HCT116 (cell line): ENCODE data around the gene BRS3. TPM values are rescaled to one million over a fixed set of nuclear protein-coding genes. Genes with fewer than 3 reads are reported as not detected.

Experiments used
- ATAC-seq: fragments of 200-7000 bp; cut with Tn5 transposase; 2 replicates; pipeline ENCODE4 v1.9.1; 2020; ENCODE audit warnings: mild to moderate bottlenecking, moderate library complexity
- BruUV-seq: library from RNA; stranded (reverse); fragments of 400-500 nt; replicated peaks from 2 replicates; lab custom pipeline; 2021; lab: Mats Ljungman, UMichigan
- CTCF ChIA-PET: fragments of 300-600 bp; sonication (Branson Sonifier 250); formaldehyde crosslinking; loops from one replicate; lab custom pipeline; 2021; ENCODE audit warnings: antibody characterized with exemption; lab: Charles Lee
- POLR2A ChIA-PET: fragments of 300-600, 350-600 bp; sonication (Branson Sonifier 250); formaldehyde crosslinking; loops from one replicate; lab custom pipeline; 2021; ENCODE audit warnings: antibody characterized with exemption; lab: Charles Lee
- RAD21 ChIA-PET, 2 experiments: fragments of 300-600 bp; sonication (Branson Sonifier 250); formaldehyde crosslinking; loops; one replicate each; lab custom pipeline; 2023; ENCODE audit warnings: low total read pairs in 2 of 2; ENCODE audit not compliant: uncharacterized antibody in 2 of 2, unreplicated experiment in 2 of 2, low non-redundant PET in 1 of 2; lab: Charles Lee
- DNase-seq: peaks from one replicate; pipeline ENCODE4 v3.0.0-alpha.2; 2010; ENCODE audit warnings: low read depth, low spot score
- H2AFZ ChIP-seq: fragments of 200-600 bp; shearing (Covaris generic), sonication (generic); 2 replicates; pipeline ENCODE4 v1.6.1; 2017; ENCODE audit warnings: low read depth, mixed run types, mixed read lengths, antibody characterized with exemption, low read length; ENCODE audit not compliant: poor library complexity, severe bottlenecking
- H3K27ac ChIP-seq: 2 replicates; pipeline ENCODE4 v1.5.1; 2012; ENCODE audit warnings: low read depth, low read length
- H3K27me3 ChIP-seq: fragments of 200-600 bp; sonication (generic); 2 replicates; pipeline ENCODE4 v1.6.1; 2016; ENCODE audit warnings: mixed run types, low read length, mixed read lengths; ENCODE audit not compliant: insufficient read depth
- H3K36me3 ChIP-seq, 2 experiments: fragments of 200-500 bp in 1 of 2; fragments of 200-600 bp in 1 of 2; sonication (Bioruptor generic) in 1 of 2; sonication (generic) in 1 of 2; 2 replicates each; pipeline versions ENCODE4 v1.5.1 to v1.6.1; 2014 to 2016; ENCODE audit warnings: low read length in 2 of 2, inconsistent platforms in 1 of 2, mixed read lengths in 1 of 2, mixed run types in 1 of 2; ENCODE audit not compliant: insufficient read depth in 2 of 2, control insufficient read depth in 1 of 2
- H3K4me1 ChIP-seq, 2 experiments: fragments of 200-600 bp in 1 of 2; sonication (generic) in 1 of 2; 2 replicates each; pipeline versions ENCODE4 v1.5.1 to v1.6.1; 2012 to 2017; ENCODE audit warnings: low read length in 2 of 2, inconsistent platforms in 1 of 2, mild to moderate bottlenecking in 1 of 2, mixed read lengths in 1 of 2, mixed run types in 1 of 2, moderate library complexity in 1 of 2; ENCODE audit not compliant: insufficient read depth in 2 of 2, control insufficient read depth in 1 of 2
- H3K4me2 ChIP-seq: fragments of 200-600 bp; sonication (generic); 2 replicates; pipeline ENCODE4 v1.6.1; 2017; ENCODE audit warnings: mixed run types, low read length, mixed read lengths
- H3K4me3 ChIP-seq, 2 experiments: fragments of 200-600 bp in 1 of 2; sonication (generic) in 1 of 2; replicated peaks in 1 of 2; 2 replicates each; pipeline ENCODE4 v1.5.1; 2011 to 2016; ENCODE audit warnings: low read length in 2 of 2, control low read depth in 1 of 2, low read depth in 1 of 2, mild to moderate bottlenecking in 1 of 2, mixed read lengths in 1 of 2, mixed run types in 1 of 2
- H3K79me2 ChIP-seq: fragments of 200-600 bp; sonication (generic); 2 replicates; pipeline ENCODE4 v1.6.1; 2017; ENCODE audit warnings: mild to moderate bottlenecking, mixed run types, low read length, moderate library complexity, mixed read lengths; ENCODE audit not compliant: insufficient read depth
- H3K9ac ChIP-seq: fragments of 200-600 bp; sonication (generic); 2 replicates; pipeline ENCODE4 v1.6.1; 2016; ENCODE audit warnings: low read length, mixed read lengths
- H3K9me2 ChIP-seq: fragments of 200-600 bp; sonication (generic), shearing (Covaris generic); 2 replicates; pipeline ENCODE4 v1.6.1; 2017; ENCODE audit warnings: mixed run types, mild to moderate bottlenecking, moderate library complexity; ENCODE audit not compliant: insufficient read depth
- H3K9me3 ChIP-seq, 2 experiments: fragments of 200-500 bp in 1 of 2; fragments of 200-600 bp in 1 of 2; sonication (Bioruptor generic) in 1 of 2; sonication (generic) in 1 of 2; 2 replicates each; pipeline ENCODE4 v1.6.1; 2014 to 2017; ENCODE audit warnings: low read length in 2 of 2, mixed read lengths in 2 of 2, inconsistent platforms in 1 of 2, low read depth in 1 of 2, mild to moderate bottlenecking in 1 of 2, mixed run types in 1 of 2, moderate library complexity in 1 of 2; ENCODE audit not compliant: control insufficient read depth in 1 of 2, insufficient read depth in 1 of 2
- H4K20me1 ChIP-seq: fragments of 200-600 bp; sonication (generic), shearing (Covaris generic); 2 replicates; pipeline ENCODE4 v1.6.1; 2017; ENCODE audit warnings: mixed run types, mild to moderate bottlenecking, moderate library complexity; ENCODE audit not compliant: insufficient read depth
- CEBPB ChIP-seq: IDR thresholded peaks from 2 replicates; pipeline ENCODE4 v1.6.1; 2012; ENCODE audit warnings: low read depth
- ELF1 ChIP-seq: IDR thresholded peaks from 2 replicates; pipeline ENCODE4 v1.6.1; 2012; ENCODE audit warnings: low read depth, borderline replicate concordance
- EZH2phosphoT487 ChIP-seq: fragments of 200-600 bp; IDR thresholded peaks from 2 replicates; pipeline ENCODE4 v1.6.1; 2018; ENCODE audit warnings: antibody characterized with exemption, borderline replicate concordance
- FOSL1 ChIP-seq: IDR thresholded peaks from 2 replicates; pipeline ENCODE4 v1.6.1; 2012; ENCODE audit warnings: low read depth
- JUND ChIP-seq: IDR thresholded peaks from 2 replicates; pipeline ENCODE4 v1.6.1; 2012
- MAX ChIP-seq: IDR thresholded peaks from 2 replicates; pipeline ENCODE4 v1.6.1; 2012
- POLR2AphosphoS5 ChIP-seq: IDR thresholded peaks from 2 replicates; pipeline ENCODE4 v1.6.1; 2011; ENCODE audit warnings: mild to moderate bottlenecking, low read depth, low read length, moderate library complexity
- TCF7L2 ChIP-seq: IDR thresholded peaks from 2 replicates; pipeline ENCODE4 v1.7.0; 2011; ENCODE audit warnings: borderline replicate concordance, inconsistent platforms; ENCODE audit not compliant: insufficient read depth, insufficient read length; ENCODE audit errors: extremely low read depth
- YY1 ChIP-seq: IDR thresholded peaks from 2 replicates; pipeline ENCODE4 v1.6.1; 2011; ENCODE audit warnings: low read length, low read depth, moderate library complexity, mild to moderate bottlenecking; ENCODE audit not compliant: insufficient replicate concordance; ENCODE audit errors: extremely low read depth
- ZFX ChIP-seq: fragments of 450-650 bp; IDR thresholded peaks from 2 replicates; pipeline ENCODE4 v1.6.1; 2017
- intact Hi-C: fragments of 100-400 bp; cut with micrococcal nuclease; formaldehyde crosslinking; loops from 2 replicates; pipeline ENCODE4 v1.10.0; 2022
- total RNA-seq: library from RNA; stranded (reverse); gene quantifications from one replicate; pipeline ENCODE4 v1.2.1, GENCODE V29; 2021; ENCODE audit not compliant: unreplicated experiment

BRS3 gene
- total RNA-seq, 1 experiment from 2014 or later, result not detected

DNA sequence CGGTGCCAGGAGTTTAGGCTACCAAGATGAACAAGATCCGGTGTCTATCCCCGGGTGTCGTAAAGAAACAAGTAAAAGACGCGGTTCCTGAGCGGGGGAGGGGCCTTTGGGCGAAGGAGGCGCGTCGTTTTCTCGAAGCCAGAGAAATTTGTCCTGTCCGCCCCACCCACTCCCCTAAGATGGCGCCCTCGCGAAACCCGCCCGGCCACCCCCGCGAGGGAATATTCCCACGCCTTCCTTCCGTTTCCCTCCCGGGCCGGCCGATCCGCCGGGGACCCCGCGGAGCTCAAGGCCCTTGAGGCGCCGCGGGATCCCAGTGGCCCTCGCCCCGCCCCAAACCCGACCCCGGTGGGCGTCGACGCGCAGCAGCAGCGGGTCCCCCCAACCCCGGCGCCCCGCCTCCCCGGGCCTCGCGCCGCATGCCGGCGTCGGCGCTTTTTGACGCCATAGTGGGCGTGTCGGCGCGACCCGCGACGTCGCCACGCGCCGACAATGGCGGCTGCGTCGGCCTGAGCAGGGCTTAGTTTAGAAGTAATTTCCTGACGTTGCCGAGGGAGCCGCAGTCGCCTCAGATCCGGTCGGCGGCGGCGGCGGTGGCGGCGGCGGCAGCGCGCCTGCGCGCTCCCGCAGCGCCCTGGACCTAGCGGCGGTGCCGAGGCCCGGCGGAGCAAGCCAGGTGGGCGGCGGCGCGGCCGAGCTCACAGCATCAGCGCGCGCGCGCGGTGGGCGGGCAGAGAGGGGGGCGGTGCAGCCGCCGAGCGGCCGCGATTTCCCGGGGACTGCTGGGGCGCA lies 9.2 kb downstream of the BRS3 start (continued):
- no peak for TF ChIP-seq CEBPB
- TF ChIP-seq ELF1, result no peak
- peak; percentile 65 for TF ChIP-seq MAX
- no peak for TF ChIP-seq EZH2phosphoT487

GRCh38 chrX:136497556-136498052 lies 9.9 kb downstream of the BRS3 start, which contains the start of gene HTATSF1:
Gene HTATSF1, plus strand, starts transcription at chrX:136497592. Its CDS starts 93 bp downstream, at chrX:136497685.
- ChIA-PET POLR2A (interaction anchor here (0.6 kb wide), 1 partner anchor 283 kb away, joined by 5 read pairs; no protein-coding TSS in a partner anchor), RAD21 (no interaction called here), CTCF (no interaction called here)
- no peak for DNase-seq
- H3K9me2 ChIP-seq, result no peaks in the 10 kb centered on the region
- peaks cover 3 to 15% of the 10 kb centered on the region in 2 experiments; a peak in 2 of 4 replicates for H3K4me1 ChIP-seq
- intact Hi-C loops, result loop anchor here (2.0 to 10.0 kb wide), 4 partner anchors 80 to 525 kb away; partner anchors contain the start of genes MAP7D3 and MMGT1
- no TSS peak for BruUV-seq
- ATAC-seq, result peak; percentile 15
- peak within 1 kb of the TSS; percentile 77 for H3K4me2 ChIP-seq
- TF ChIP-seq TCF7L2 (no peak), POLR2AphosphoS5 (0 out of 2 replicates have a peak, but pooled peaks have one; percentile 2), YY1 (no peak), FOSL1 (no peak), ZFX (0 out of 2 replicates have a peak, but pooled peaks have one; percentile 11), MAX (no peak), JUND (no peak)
- TF ChIP-seq, all 23 proteins: peak for 2
- Histone ChIP-seq H3K36me3 (peaks cover 0 to 4% of the 10 kb centered on the region in 2 experiments; a peak in 2 of 4 replicates), H3K79me2 (peaks cover 24% of the 10 kb centered on the region), H3K27ac (peak within 1 kb of the TSS; percentile 91), H3K9me3 (no peaks in the 10 kb centered on the region), H4K20me1 (no peaks in the 10 kb centered on the region), H3K27me3 (no peaks in the 10 kb centered on the region), H3K9ac (peak within 1 kb of the TSS; percentile 78), H3K4me3 (peak within 1 kb of the TSS; percentile 77 to 84), H2AFZ (peak within 1 kb of the TSS; percentile 17)
